GM23248 (cell line): Measurements from ENCODE around the gene WDR27. TPM values are rescaled to one million over a fixed set of nuclear protein-coding genes. Genes with fewer than 3 reads are reported as not detected.

ENCODE experiments used
- DNase-seq: peaks from one replicate; pipeline ENCODE4 v3.0.0-alpha.2; 2015
- H2AFZ ChIP-seq: fragments of 200-600 bp; sonication (generic); 2 replicates; pipeline ENCODE4 v1.6.1; 2016; ENCODE audit warnings: antibody characterized with exemption
- H3F3A ChIP-seq: fragments of 200-600 bp; sonication (generic); 2 replicates; pipeline ENCODE4 v1.6.1; 2016; ENCODE audit warnings: mild to moderate bottlenecking, antibody characterized with exemption, mixed run types; ENCODE audit not compliant: insufficient read depth
- H3K27ac ChIP-seq: fragments of 200-600 bp; sonication (generic); 2 replicates; pipeline ENCODE4 v1.5.1; 2016; ENCODE audit warnings: mild to moderate bottlenecking
- H3K27me3 ChIP-seq: fragments of 200-600 bp; sonication (generic); replicated peaks from 2 replicates; pipeline ENCODE4 v1.6.1; 2016; ENCODE audit warnings: mild to moderate bottlenecking; ENCODE audit not compliant: insufficient read depth
- H3K36me3 ChIP-seq: fragments of 200-600 bp; sonication (generic); 2 replicates; pipeline ENCODE4 v1.6.1; 2016; ENCODE audit warnings: low read depth, mild to moderate bottlenecking
- H3K4me1 ChIP-seq: fragments of 200-600 bp; sonication (generic); 2 replicates; pipeline ENCODE4 v1.6.1; 2016; ENCODE audit warnings: mild to moderate bottlenecking; ENCODE audit not compliant: insufficient read depth
- H3K4me2 ChIP-seq: fragments of 200-600 bp; sonication (generic); one replicate; pipeline ENCODE4 v1.6.1; 2016; ENCODE audit warnings: mild to moderate bottlenecking; ENCODE audit not compliant: unreplicated experiment
- H3K4me3 ChIP-seq: fragments of 200-600 bp; sonication (generic); 2 replicates; pipeline ENCODE4 v1.5.1; 2016; ENCODE audit warnings: mild to moderate bottlenecking
- H3K79me2 ChIP-seq: fragments of 200-600 bp; sonication (generic); 2 replicates; pipeline ENCODE4 v1.6.1; 2016; ENCODE audit warnings: mild to moderate bottlenecking; ENCODE audit not compliant: insufficient read depth
- H3K9ac ChIP-seq: fragments of 200-600 bp; sonication (generic); 2 replicates; pipeline ENCODE4 v1.6.1; 2016; ENCODE audit warnings: mild to moderate bottlenecking
- H3K9me2 ChIP-seq: fragments of 200-600 bp; sonication (generic); 2 replicates; pipeline ENCODE4 v1.6.1; 2016; ENCODE audit warnings: mixed run types, mild to moderate bottlenecking, moderate library complexity; ENCODE audit not compliant: insufficient read depth
- H3K9me3 ChIP-seq: fragments of 200-600 bp; sonication (generic); one replicate; pipeline ENCODE4 v1.6.1; 2017; ENCODE audit warnings: low read depth
- H4K20me1 ChIP-seq: fragments of 200-600 bp; sonication (generic); 2 replicates; pipeline ENCODE4 v1.6.0; 2016; ENCODE audit not compliant: insufficient read depth
- EZH2 ChIP-seq: fragments of 200-600 bp; sonication (generic); IDR thresholded peaks from 2 replicates; pipeline ENCODE4 v1.6.1; 2018; ENCODE audit warnings: antibody characterized with exemption, mild to moderate bottlenecking; ENCODE audit not compliant: insufficient read depth, poor library complexity, severe bottlenecking
- EZH2phosphoT487 ChIP-seq: fragments of 200-600 bp; sonication (generic); IDR thresholded peaks from 2 replicates; pipeline ENCODE4 v1.6.1; 2018; ENCODE audit warnings: antibody characterized with exemption, moderate library complexity, mild to moderate bottlenecking, low read depth; ENCODE audit not compliant: insufficient read depth
- WGBS, 2 experiments: methylation state at CpG; one replicate each; pipeline ENCODE4 v1.1.6; 2015 to 2017; ENCODE audit warnings: low lambda C conversion rate in 2 of 2, low coverage in 1 of 2; ENCODE audit errors: missing lambda C conversion rate in 2 of 2; 5-methylcytosine and 5-hydroxymethylcytosine counted together
- in situ Hi-C: fragments of 300-500 bp; cut with MboI; formaldehyde crosslinking; loops from 2 replicates; pipeline ENCODE4 v1.15.0; 2020
- polyA plus RNA-seq: library from polyadenylated mRNA; unstranded; fragments of >200 nt; fragmentation: Nextera tagmentation; extraction: Ambion mirVana; gene quantifications from 2 replicates; pipeline ENCODE4 v1.2.1, GENCODE V29; 2016
- total RNA-seq: library from RNA; depleted of rRNA; stranded (reverse); fragments of >200 nt; shearing (Covaris generic); gene quantifications from 2 replicates; pipeline ENCODE4 v1.2.3, GENCODE V29; 2014

The WDR27 gene
- total and polyA plus RNA-seq, 2 experiments from 2014 or later = 9.2 to 9.3 TPM

- TF ChIP-seq EZH2 (no peak), EZH2phosphoT487 (no peak)
- H3K79me2 ChIP-seq = peaks cover 2% of the 10 kb centered on the region; the same call in 1 of the 2 replicates
- no peak overlapping the region for H3K4me2 ChIP-seq
- H3K36me3 ChIP-seq = peaks cover 30% of the 10 kb centered on the region
- peaks cover 3% of the 10 kb centered on the region; the same call in 1 of the 2 replicates for H3K4me1 ChIP-seq
- H3K9ac ChIP-seq = no peak overlapping the region
- no peak overlapping the region for H3K27ac ChIP-seq
- in situ Hi-C loops = no loop called here
- no peak overlapping the region for H3K4me3 ChIP-seq
- H3K9me2 ChIP-seq = no peaks in the 10 kb centered on the region
- 90 to 93% methylated on average over 2 of the region's 2 CpGs for WGBS, 2 experiments
- H3K9me3 ChIP-seq = peaks cover 6% of the 10 kb centered on the region
- H4K20me1 ChIP-seq = no peaks in the 10 kb centered on the region
- H2AFZ ChIP-seq = no peak overlapping the region
- H3K27me3 ChIP-seq = no peaks in the 10 kb centered on the region
- no peak for DNase-seq
- 0 out of 2 replicates have a peak, but pooled peaks cover 10% of the 10 kb centered on the region for H3F3A ChIP-seq
Measured at GRCh38 chr6:169685860-169686259, 16.0 kb downstream of the WDR27 start.

- 87 to 93% methylated on average over 3 of the region's 3 CpGs for WGBS, 2 experiments
- Histone ChIP-seq H3K4me3 (no peak overlapping the region), H2AFZ (no peak overlapping the region), H3K4me1 (no peaks in the 10 kb centered on the region), H3K4me2 (no peak overlapping the region), H3K79me2 (no peaks in the 10 kb centered on the region), H3K27ac (no peak overlapping the region), H3K9me2 (no peaks in the 10 kb centered on the region), H3K9me3 (peaks cover 6% of the 10 kb centered on the region), H3K36me3 (peaks cover 32% of the 10 kb centered on the region), H3K27me3 (no peaks in the 10 kb centered on the region), H3F3A (0 out of 2 replicates have a peak, but pooled peaks cover 4% of the 10 kb centered on the region), H3K9ac (no peak overlapping the region), H4K20me1 (no peaks in the 10 kb centered on the region)
- no peak for DNase-seq
- no peak for TF ChIP-seq EZH2phosphoT487
- TF ChIP-seq EZH2 = no peak
- in situ Hi-C loops = no loop called here
Measured at GRCh38 chr6:169684056-169684455, 17.8 kb downstream of the WDR27 start.

DNA sequence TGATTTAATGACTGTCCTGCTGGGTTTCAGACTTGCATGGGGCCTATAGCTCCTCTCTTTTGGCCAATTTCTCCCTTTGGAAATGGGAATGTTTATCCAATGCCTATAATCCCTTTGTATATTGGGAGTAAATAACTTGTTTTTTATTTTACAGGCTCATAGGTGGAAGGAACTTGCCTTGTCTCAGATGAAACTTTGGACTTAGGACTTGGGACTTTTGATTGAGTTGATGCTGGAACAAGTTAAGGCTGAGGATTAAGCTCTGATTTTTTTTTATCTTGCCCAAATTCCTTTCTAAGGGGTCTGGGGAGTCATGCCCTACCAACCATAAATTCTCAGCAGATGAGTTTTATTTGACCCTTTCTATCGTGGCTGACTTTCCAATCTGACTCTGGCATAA lies 23.5 kb downstream of the WDR27 start:
- Histone ChIP-seq H3K9me2 (no peaks in the 10 kb centered on the region), H3K9me3 (no peaks in the 10 kb centered on the region), H3K27me3 (no peaks in the 10 kb centered on the region), H3K4me1 (no peaks in the 10 kb centered on the region), H3K79me2 (no peaks in the 10 kb centered on the region), H2AFZ (no peak overlapping the region), H3K27ac (no peak overlapping the region), H3K4me2 (no peak overlapping the region), H4K20me1 (no peaks in the 10 kb centered on the region), H3K4me3 (no peak overlapping the region), H3K9ac (no peak overlapping the region), H3F3A (no peaks in the 10 kb centered on the region), H3K36me3 (peaks cover 9% of the 10 kb centered on the region; the same call in 1 of the 2 replicates)
- TF ChIP-seq EZH2 (no peak), EZH2phosphoT487 (no peak)
- WGBS, 2 experiments = 94 to 97% methylated on average over 1 of the region's 1 CpG
- DNase-seq = no peak
- in situ Hi-C loops = no loop called here

DNA sequence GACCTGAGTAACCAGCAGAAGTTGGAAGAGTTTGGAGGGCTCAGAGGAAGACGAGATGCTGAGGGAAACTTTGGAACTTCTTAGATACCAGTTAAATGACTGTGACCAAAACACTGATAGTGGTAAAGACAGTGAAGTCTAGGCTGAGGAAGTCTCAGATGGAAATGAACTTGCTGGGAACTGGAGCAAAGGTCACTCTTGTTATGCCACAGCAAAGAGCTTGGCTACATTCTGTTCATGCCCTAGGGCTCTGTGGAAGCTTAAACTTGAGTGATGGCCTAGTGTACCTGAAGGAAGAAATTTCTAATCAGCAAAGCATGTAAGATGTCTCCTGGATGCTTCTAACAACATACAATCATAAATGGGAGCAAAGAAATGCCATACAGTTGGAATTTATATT lies 24.7 kb downstream of the WDR27 start:
- in situ Hi-C loops = no loop called here
- Histone ChIP-seq H2AFZ (no peak overlapping the region), H3K79me2 (no peaks in the 10 kb centered on the region), H3K4me3 (no peak overlapping the region), H3K9me2 (no peaks in the 10 kb centered on the region), H3K4me1 (no peaks in the 10 kb centered on the region), H3K9ac (no peak overlapping the region), H3F3A (no peaks in the 10 kb centered on the region), H3K36me3 (peaks cover 9% of the 10 kb centered on the region; the same call in 1 of the 2 replicates), H3K9me3 (no peaks in the 10 kb centered on the region), H4K20me1 (no peaks in the 10 kb centered on the region), H3K4me2 (no peak overlapping the region), H3K27ac (no peak overlapping the region), H3K27me3 (no peaks in the 10 kb centered on the region)
- no peak for DNase-seq
- WGBS, 2 experiments = 86 to 97% methylated on average over 1 of the region's 1 CpG
- no peak for TF ChIP-seq EZH2
- TF ChIP-seq EZH2phosphoT487 = no peak

DNA sequence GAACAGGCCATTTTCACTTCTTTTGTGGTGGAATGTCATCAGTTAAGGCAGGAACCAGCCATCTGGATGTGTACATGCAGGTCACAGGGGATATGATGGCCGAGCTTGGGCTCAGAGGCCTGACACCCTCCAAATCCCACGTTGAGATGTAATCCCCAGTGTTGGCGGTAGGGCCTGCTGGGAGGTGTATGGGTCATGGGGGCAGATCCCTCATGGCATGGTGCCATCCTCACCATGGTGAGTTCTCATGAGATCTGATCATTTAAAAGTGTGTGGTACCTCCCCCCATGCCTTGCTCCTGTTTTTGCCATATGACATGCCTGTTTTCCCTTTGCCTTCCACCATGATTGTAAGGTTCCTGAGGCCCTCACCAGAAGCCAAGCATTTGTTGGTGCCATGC lies 26.8 kb downstream of the WDR27 start:
- Histone ChIP-seq H3K9me2 (no peaks in the 10 kb centered on the region), H3K4me2 (no peak overlapping the region), H3K36me3 (0 out of 2 replicates have a peak, but pooled peaks cover 2% of the 10 kb centered on the region), H3K9me3 (no peaks in the 10 kb centered on the region), H3K79me2 (no peaks in the 10 kb centered on the region), H3K27me3 (no peaks in the 10 kb centered on the region), H3K4me1 (no peaks in the 10 kb centered on the region), H3K4me3 (no peak overlapping the region), H3F3A (no peaks in the 10 kb centered on the region), H3K9ac (no peak overlapping the region), H4K20me1 (no peaks in the 10 kb centered on the region), H3K27ac (no peak overlapping the region), H2AFZ (no peak overlapping the region)
- no peak for DNase-seq
- 95 to 98% methylated on average over 3 of the region's 3 CpGs for WGBS, 2 experiments
- TF ChIP-seq EZH2phosphoT487 = no peak
- no peak for TF ChIP-seq EZH2
- in situ Hi-C loops = no loop called here
